GM12873 (cell line): Measurements from ENCODE around the gene MPP4.

Experiments
- CTCF ChIP-seq: IDR thresholded peaks from 2 replicates; pipeline ENCODE4 v1.5.1; 2012; ENCODE audit warnings: low read depth, mild to moderate bottlenecking, moderate library complexity, low read length, control low read depth; ENCODE audit not compliant: insufficient read depth; ENCODE audit errors: missing control alignments

The MPP4 gene

GRCh38 chr2:201600906-201601305, 97.5 kb downstream of the MPP4 start:
- TF ChIP-seq CTCF, result no peak

- TF ChIP-seq CTCF, result no peak
These were observed 101.0 kb downstream of the MPP4 start for GRCh38 chr2:201597397-201597796.
